ENCODE data around the gene GRIPAP1.

Gene GRIPAP1

GRCh38 chrX:48974574-48974973 is 27.5 kb downstream of the GRIPAP1 start:
- Histone ChIP-seq H3K27me3 (ENCODE audit: control insufficient read depth in 1 of 2, insufficient read depth in 1 of 2, low read length in 2 of 2) (peaks cover 0 to 5% of the 10 kb centered on the region in 2 experiments), H2BK15ac (ENCODE audit: low read depth, poor library complexity, severe bottlenecking) (no peak overlapping the region), H3K4me3 (ENCODE audit: insufficient read depth in 1 of 2, low read depth in 1 of 2, low read length in 2 of 2) (no peak overlapping the region), H3K27ac (ENCODE audit: low read length, poor library complexity, severe bottlenecking) (no peak overlapping the region), H3K36me3 (ENCODE audit: control insufficient read depth in 1 of 2, insufficient read depth in 2 of 2, low read depth in 1 of 2, low read length in 2 of 2) (peaks cover 31 to 35% of the 10 kb centered on the region in 2 experiments), H3K9ac (ENCODE audit: low read length) (no peak overlapping the region), H3K79me1 (replicated peaks; ENCODE audit: low read length, poor library complexity, severe bottlenecking) (no peaks in the 10 kb centered on the region), H4K91ac (ENCODE audit: low read length) (no peak overlapping the region), H2BK12ac (ENCODE audit: low read length in 2 of 2) (no peak overlapping the region), H3K9me3 (ENCODE audit: control insufficient read depth, low read length) (no peaks in the 10 kb centered on the region), H3K4ac (ENCODE audit: low read depth in 1 of 2, low read length in 2 of 2) (no peak overlapping the region), H3K4me1 (ENCODE audit: control insufficient read depth, insufficient read depth, low read depth, low read length) (peaks cover 3% of the 10 kb centered on the region), H2BK120ac (ENCODE audit: low read depth, low read length) (no peak overlapping the region), H2AFZ (ENCODE audit: low read depth, low read length) (no peak overlapping the region), H3K4me2 (ENCODE audit: low read length, poor library complexity, severe bottlenecking) (no peak overlapping the region), H2AK5ac (ENCODE audit: low read length, severe bottlenecking) (no peak overlapping the region), H4K8ac (ENCODE audit: low read length) (no peak overlapping the region), H3K14ac (ENCODE audit: low read length in 2 of 2) (no peak overlapping the region), H2BK5ac (ENCODE audit: low read depth, low read length, poor library complexity, severe bottlenecking) (no peak overlapping the region), H3K23ac (ENCODE audit: low read length in 2 of 2) (no peak overlapping the region), H3K18ac (ENCODE audit: low read depth in 1 of 2, low read length in 2 of 2) (no peak overlapping the region)
- 89% methylated on average over 2 of the region's 2 CpGs for WGBS
- DNase-seq, result no peak

- no peak overlapping the region for H3K9ac ChIP-seq (ENCODE audit: low read length)
- H3K4me2 ChIP-seq (ENCODE audit: low read length, poor library complexity, severe bottlenecking), result no peak overlapping the region
- no peak overlapping the region for H3K14ac ChIP-seq (ENCODE audit: low read length in 2 of 2)
- H2AK5ac ChIP-seq (ENCODE audit: low read length, severe bottlenecking), result no peak overlapping the region
- H2BK120ac ChIP-seq (ENCODE audit: low read depth, low read length), result no peak overlapping the region
- no peak overlapping the region for H3K27ac ChIP-seq (ENCODE audit: low read length, poor library complexity, severe bottlenecking)
- peaks cover 0 to 5% of the 10 kb centered on the region in 2 experiments for H3K27me3 ChIP-seq (ENCODE audit: control insufficient read depth in 1 of 2, insufficient read depth in 1 of 2, low read length in 2 of 2)
- H3K4me1 ChIP-seq (ENCODE audit: control insufficient read depth, insufficient read depth, low read depth, low read length), result peaks cover 3% of the 10 kb centered on the region
- WGBS, result no CpG with 5 or more reads among the region's 3 CpGs
- H2BK12ac ChIP-seq (ENCODE audit: low read length in 2 of 2), result no peak overlapping the region
- no peaks in the 10 kb centered on the region for H3K79me1 ChIP-seq (replicated peaks; ENCODE audit: low read length, poor library complexity, severe bottlenecking)
- no peak overlapping the region for H2BK15ac ChIP-seq (ENCODE audit: low read depth, poor library complexity, severe bottlenecking)
- no peak overlapping the region for H3K23ac ChIP-seq (ENCODE audit: low read length in 2 of 2)
- no peak overlapping the region for H4K91ac ChIP-seq (ENCODE audit: low read length)
- H3K4ac ChIP-seq (ENCODE audit: low read depth in 1 of 2, low read length in 2 of 2), result no peak overlapping the region
- H2AFZ ChIP-seq (ENCODE audit: low read depth, low read length), result no peak overlapping the region
- H3K9me3 ChIP-seq (ENCODE audit: control insufficient read depth, low read length), result no peaks in the 10 kb centered on the region
- H3K36me3 ChIP-seq (ENCODE audit: control insufficient read depth in 1 of 2, insufficient read depth in 2 of 2, low read depth in 1 of 2, low read length in 2 of 2), result peaks cover 31 to 40% of the 10 kb centered on the region in 2 experiments
- no peak overlapping the region for H2BK5ac ChIP-seq (ENCODE audit: low read depth, low read length, poor library complexity, severe bottlenecking)
- no peak overlapping the region for H3K18ac ChIP-seq (ENCODE audit: low read depth in 1 of 2, low read length in 2 of 2)
- no peak overlapping the region for H4K8ac ChIP-seq (ENCODE audit: low read length)
- DNase-seq, result no peak
- H3K4me3 ChIP-seq (ENCODE audit: insufficient read depth in 1 of 2, low read depth in 1 of 2, low read length in 2 of 2), result no peak overlapping the region
Observed at GRCh38 chrX:48974033-48974432, 28.0 kb downstream of the GRIPAP1 start.

- H3K14ac ChIP-seq (ENCODE audit: low read length in 2 of 2), result no peak overlapping the region
- H3K4me1 ChIP-seq (ENCODE audit: control insufficient read depth, insufficient read depth, low read depth, low read length), result peaks cover 3% of the 10 kb centered on the region
- H3K4me3 ChIP-seq (ENCODE audit: insufficient read depth in 1 of 2, low read depth in 1 of 2, low read length in 2 of 2), result peak overlapping the region; percentile 52 to 76
- DNase-seq, result peak; percentile 58
- peak overlapping the region; percentile 84 for H3K9ac ChIP-seq (ENCODE audit: low read length)
- H3K9me3 ChIP-seq (ENCODE audit: control insufficient read depth, low read length), result no peaks in the 10 kb centered on the region
- no peaks in the 10 kb centered on the region for H3K79me1 ChIP-seq (replicated peaks; ENCODE audit: low read length, poor library complexity, severe bottlenecking)
- peak overlapping the region in 1 of 2 experiments; percentile 60 for H3K18ac ChIP-seq (ENCODE audit: low read depth in 1 of 2, low read length in 2 of 2)
- peak overlapping the region; percentile 4 for H4K8ac ChIP-seq (ENCODE audit: low read length)
- WGBS, result 49% methylated on average over 8 of the region's 13 CpGs
- H3K4ac ChIP-seq (ENCODE audit: low read depth in 1 of 2, low read length in 2 of 2), result peak overlapping the region in 1 of 2 experiments; percentile 41
- no peak overlapping the region for H2AFZ ChIP-seq (ENCODE audit: low read depth, low read length)
- H3K27ac ChIP-seq (ENCODE audit: low read length, poor library complexity, severe bottlenecking), result peak overlapping the region; percentile 3
- H3K23ac ChIP-seq (ENCODE audit: low read length in 2 of 2), result no peak overlapping the region
- peak overlapping the region; percentile 62 for H3K4me2 ChIP-seq (ENCODE audit: low read length, poor library complexity, severe bottlenecking)
- no peak overlapping the region for H2AK5ac ChIP-seq (ENCODE audit: low read length, severe bottlenecking)
- no peak overlapping the region for H2BK15ac ChIP-seq (ENCODE audit: low read depth, poor library complexity, severe bottlenecking)
- H4K91ac ChIP-seq (ENCODE audit: low read length), result no peak overlapping the region
- no peak overlapping the region for H2BK120ac ChIP-seq (ENCODE audit: low read depth, low read length)
- H3K36me3 ChIP-seq (ENCODE audit: control insufficient read depth in 1 of 2, insufficient read depth in 2 of 2, low read depth in 1 of 2, low read length in 2 of 2), result peaks cover 21 to 32% of the 10 kb centered on the region in 2 experiments
- H2BK12ac ChIP-seq (ENCODE audit: low read length in 2 of 2), result no peak overlapping the region
- no peak overlapping the region for H2BK5ac ChIP-seq (ENCODE audit: low read depth, low read length, poor library complexity, severe bottlenecking)
- H3K27me3 ChIP-seq (ENCODE audit: control insufficient read depth in 1 of 2, insufficient read depth in 1 of 2, low read length in 2 of 2), result no peaks in the 10 kb centered on the region
Observed at GRCh38 chrX:48972220-48973164, 29.6 kb downstream of the GRIPAP1 start.
